Brain pericyte (primary cell): ENCODE results near the gene ENO2.
A peak's percentile ranks its signal among the peaks of the same experiment; 100 is the strongest.
"Not testable (repeated sequence)": the region's sequence is repeated elsewhere in the genome, so short reads cannot be mapped to it uniquely, and the experiment has no call there.

ENCODE experiments used
- DNase-seq: peaks from one replicate; pipeline ENCODE4 v3.0.0-alpha.2; 2012; ENCODE audit warnings: low read depth, low spot score

Gene ENO2

GRCh38 chr12:6886206-6886999 is 28.0 kb upstream of the ENO2 start:
- not testable (repeated sequence) for DNase-seq

GRCh38 chr12:6887460-6887859 is 26.9 kb upstream of the ENO2 start:
- DNase-seq = no peak

- DNase-seq = no peak
Measured at GRCh38 chr12:6888360-6888759, 26.0 kb upstream of the ENO2 start.

GRCh38 chr12:6888794-6889193 is 25.6 kb upstream of the ENO2 start:
- not testable (repeated sequence) for DNase-seq

GRCh38 chr12:6889775-6890573 is 24.4 kb upstream of the ENO2 start:
- DNase-seq = not testable (repeated sequence)

GRCh38 chr12:6890789-6891645 is 23.4 kb upstream of the ENO2 start:
- peak; percentile 84 for DNase-seq

- DNase-seq = no peak
Measured at GRCh38 chr12:6891646-6892001, 22.8 kb upstream of the ENO2 start.

- DNase-seq = not testable (repeated sequence)
Measured at GRCh38 chr12:6892683-6893082, 21.7 kb upstream of the ENO2 start.

- no peak for DNase-seq
Measured at GRCh38 chr12:6894321-6894720, 20.1 kb upstream of the ENO2 start.

- DNase-seq = no peak
Measured at GRCh38 chr12:6896846-6897435, 17.4 kb upstream of the ENO2 start.

GRCh38 chr12:6899427-6899826 is 15.0 kb upstream of the ENO2 start:
- DNase-seq = no peak

GRCh38 chr12:6899837-6900519 is 14.4 kb upstream of the ENO2 start:
- DNase-seq = no peak

GRCh38 chr12:6902448-6902847 is 11.9 kb upstream of the ENO2 start:
- no peak for DNase-seq

- DNase-seq = no peak
Measured at GRCh38 chr12:6903722-6904121, 10.7 kb upstream of the ENO2 start.

- DNase-seq = peak; percentile 80
Measured at GRCh38 chr12:6904280-6905276, 9.8 kb upstream of the ENO2 start, which contains the start of gene LRRC23. TSS of gene LRRC23 (plus strand) at chr12:6904822. CDS start at chr12:6905634, 812 bp downstream.

GRCh38 chr12:6905414-6906040 is 8.9 kb upstream of the ENO2 start:
- DNase-seq = no peak

- DNase-seq = not testable (repeated sequence)
Measured at GRCh38 chr12:6908141-6908540, 6.2 kb upstream of the ENO2 start.

GRCh38 chr12:6909421-6910145 is 4.8 kb upstream of the ENO2 start:
- no peak for DNase-seq
